Measurements from ENCODE around the gene DEPDC5.
"Not testable (repeated sequence)": the region's sequence is repeated elsewhere in the genome, so short reads cannot be mapped to it uniquely, and the experiment has no call there.

DNA sequence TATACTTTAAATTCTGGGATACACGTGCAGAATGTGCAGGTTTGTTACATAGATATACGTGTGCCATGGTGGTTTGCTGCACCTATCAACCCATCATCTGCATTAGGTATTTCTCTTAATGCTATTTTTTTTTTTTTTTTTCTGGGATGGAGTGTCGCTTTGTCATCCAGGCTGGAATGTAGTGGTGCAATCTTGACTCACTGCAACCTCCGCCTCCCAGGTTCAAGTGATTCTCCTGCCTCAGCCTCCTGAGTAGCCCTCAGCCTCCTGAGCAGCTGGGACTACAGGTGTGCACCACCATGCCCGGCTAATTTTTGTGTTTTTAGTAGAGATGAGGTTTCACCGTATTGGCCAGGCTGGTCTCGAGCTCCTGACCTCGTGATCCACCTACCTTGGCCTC is 45.5 kb downstream of the DEPDC5 start:
- not testable (repeated sequence) for TF ChIP-seq SIX5 (IDR thresholded peaks at IDR 0.05; ENCODE audit: low read depth, low read length); EZH2 (IDR thresholded peaks at IDR 0.05; ENCODE audit: low read depth, low read length, severe bottlenecking); YY1 (IDR thresholded peaks at IDR 0.05; ENCODE audit: low read depth, low read length); POLR2AphosphoS5 (IDR thresholded peaks at IDR 0.05; ENCODE audit: low read depth, low read length); SRF (IDR thresholded peaks at IDR 0.05; ENCODE audit: low read depth, low read length); TCF12 (IDR thresholded peaks at IDR 0.05; ENCODE audit: low read depth, low read length)
- TF ChIP-seq, protein P1, sequence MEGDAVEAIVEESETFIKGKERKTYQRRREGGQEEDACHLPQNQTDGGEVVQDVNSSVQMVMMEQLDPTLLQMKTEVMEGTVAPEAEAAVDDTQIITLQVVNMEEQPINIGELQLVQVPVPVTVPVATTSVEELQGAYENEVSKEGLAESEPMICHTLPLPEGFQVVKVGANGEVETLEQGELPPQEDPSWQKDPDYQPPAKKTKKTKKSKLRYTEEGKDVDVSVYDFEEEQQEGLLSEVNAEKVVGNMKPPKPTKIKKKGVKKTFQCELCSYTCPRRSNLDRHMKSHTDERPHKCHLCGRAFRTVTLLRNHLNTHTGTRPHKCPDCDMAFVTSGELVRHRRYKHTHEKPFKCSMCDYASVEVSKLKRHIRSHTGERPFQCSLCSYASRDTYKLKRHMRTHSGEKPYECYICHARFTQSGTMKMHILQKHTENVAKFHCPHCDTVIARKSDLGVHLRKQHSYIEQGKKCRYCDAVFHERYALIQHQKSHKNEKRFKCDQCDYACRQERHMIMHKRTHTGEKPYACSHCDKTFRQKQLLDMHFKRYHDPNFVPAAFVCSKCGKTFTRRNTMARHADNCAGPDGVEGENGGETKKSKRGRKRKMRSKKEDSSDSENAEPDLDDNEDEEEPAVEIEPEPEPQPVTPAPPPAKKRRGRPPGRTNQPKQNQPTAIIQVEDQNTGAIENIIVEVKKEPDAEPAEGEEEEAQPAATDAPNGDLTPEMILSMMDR (IDR thresholded peaks at IDR 0.05; ENCODE audit: control extremely low read depth in 1 of 3, insufficient read depth in 1 of 3, low read depth in 1 of 3, low read length in 3 of 3), result not testable (repeated sequence)
- TF ChIP-seq, protein P2, sequence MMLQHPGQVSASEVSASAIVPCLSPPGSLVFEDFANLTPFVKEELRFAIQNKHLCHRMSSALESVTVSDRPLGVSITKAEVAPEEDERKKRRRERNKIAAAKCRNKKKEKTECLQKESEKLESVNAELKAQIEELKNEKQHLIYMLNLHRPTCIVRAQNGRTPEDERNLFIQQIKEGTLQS (IDR thresholded peaks at IDR 0.05; ENCODE audit: insufficient read depth, low read depth, low read length), result not testable (repeated sequence)
- TF ChIP-seq, protein P3, sequence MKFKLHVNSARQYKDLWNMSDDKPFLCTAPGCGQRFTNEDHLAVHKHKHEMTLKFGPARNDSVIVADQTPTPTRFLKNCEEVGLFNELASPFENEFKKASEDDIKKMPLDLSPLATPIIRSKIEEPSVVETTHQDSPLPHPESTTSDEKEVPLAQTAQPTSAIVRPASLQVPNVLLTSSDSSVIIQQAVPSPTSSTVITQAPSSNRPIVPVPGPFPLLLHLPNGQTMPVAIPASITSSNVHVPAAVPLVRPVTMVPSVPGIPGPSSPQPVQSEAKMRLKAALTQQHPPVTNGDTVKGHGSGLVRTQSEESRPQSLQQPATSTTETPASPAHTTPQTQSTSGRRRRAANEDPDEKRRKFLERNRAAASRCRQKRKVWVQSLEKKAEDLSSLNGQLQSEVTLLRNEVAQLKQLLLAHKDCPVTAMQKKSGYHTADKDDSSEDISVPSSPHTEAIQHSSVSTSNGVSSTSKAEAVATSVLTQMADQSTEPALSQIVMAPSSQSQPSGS (IDR thresholded peaks at IDR 0.05; ENCODE audit: low read length), result not testable (repeated sequence)
